K562 (cell line): Measurements from ENCODE around the gene MRPS31. TPM values are rescaled to one million over a fixed set of nuclear protein-coding genes. Genes with fewer than 3 reads are reported as not detected.

Source experiments
- ATAC-seq: fragments of 200-7000 bp; cut with Tn5 transposase; 3 replicates; pipeline ENCODE4 v1.9.1; 2020; ENCODE audit warnings: moderate library complexity
- BruUV-seq: library from RNA; stranded (reverse); fragments of 400-500 nt; replicated peaks from 2 replicates; lab custom pipeline; 2021; lab: Mats Ljungman, UMichigan
- CTCF ChIA-PET: fragments of 300-600 bp; formaldehyde crosslinking; extraction: SDS; loops from one replicate; lab custom pipeline; 2021; ENCODE audit warnings: low intra/inter-chr PET ratio; lab: Yijun Ruan, JAX
- POLR2A ChIA-PET: fragments of 300-600, 350-650 bp; sonication (Branson Sonifier 250); formaldehyde crosslinking; extraction: SDS; loops from one replicate; lab custom pipeline; 2021; ENCODE audit warnings: antibody characterized with exemption, inconsistent platforms; lab: Yijun Ruan, JAX
- DNase-seq, 4 experiments: peaks; one replicate each; pipeline versions ENCODE4 v3.0.0 to v3.0.0-alpha.2; 2011 to 2018; ENCODE audit warnings: low spot score in 3 of 4, mixed read lengths in 3 of 4; ENCODE audit errors: extremely low read depth in 1 of 4
- FAIRE-seq: peaks from 2 replicates; lab custom pipeline; 2011; peaks lifted over from hg19 to GRCh38; lab: Jason Lieb, UNC
- H2AFZ ChIP-seq: 2 replicates; pipeline ENCODE4 v1.6.0; 2011; ENCODE audit warnings: low read depth, low read length, control low read depth, inconsistent platforms
- H3K27ac ChIP-seq: fragments of 200-600 bp; 3 replicates; pipeline ENCODE4 v1.8.0; 2011; ENCODE audit warnings: low read depth, mild to moderate bottlenecking, control low read depth, inconsistent platforms, low read length, moderate library complexity, mixed read lengths; ENCODE audit errors: extremely low read depth
- H3K27me3 ChIP-seq, 2 experiments: fragments of 300-600 bp in 1 of 2; 2 replicates in 1 of 2; 3 replicates in 1 of 2; pipeline versions ENCODE4 v1.6.0 to v1.8.0; 2011; ENCODE audit warnings: inconsistent platforms in 2 of 2, low read length in 2 of 2, mild to moderate bottlenecking in 1 of 2, mixed read lengths in 1 of 2, moderate library complexity in 1 of 2; ENCODE audit not compliant: control insufficient read depth in 2 of 2, insufficient read depth in 2 of 2
- H3K36me3 ChIP-seq: fragments of 300-600 bp; 3 replicates; pipeline ENCODE4 v1.8.0; 2011; ENCODE audit warnings: mild to moderate bottlenecking, low read length, inconsistent platforms; ENCODE audit not compliant: control insufficient read depth, insufficient read depth
- H3K4me1 ChIP-seq, 2 experiments: fragments of 200-600 bp in 1 of 2; replicated peaks in 1 of 2; 2 replicates in 1 of 2; 3 replicates in 1 of 2; pipeline versions ENCODE4 v1.5.1 to v1.8.0; 2011; ENCODE audit warnings: inconsistent platforms in 2 of 2, low read length in 2 of 2, mild to moderate bottlenecking in 1 of 2, mixed read lengths in 1 of 2, moderate library complexity in 1 of 2; ENCODE audit not compliant: control insufficient read depth in 2 of 2, insufficient read depth in 2 of 2
- H3K4me2 ChIP-seq: 2 replicates; pipeline ENCODE4 v1.6.1; 2011; ENCODE audit warnings: low read length, control low read depth, inconsistent platforms, mixed read lengths; ENCODE audit not compliant: insufficient read depth
- H3K4me3 ChIP-seq: fragments of 200-600 bp; sonication (generic), shearing (Covaris generic); 2 replicates; pipeline ENCODE4 v1.5.1; 2016; ENCODE audit warnings: control low read depth, inconsistent platforms
- H3K79me2 ChIP-seq: fragments of 200-600 bp; 3 replicates; pipeline ENCODE4 v1.8.0; 2011; ENCODE audit warnings: low read length, inconsistent platforms; ENCODE audit not compliant: control insufficient read depth, insufficient read depth
- H3K9ac ChIP-seq, 2 experiments: 2 replicates each; pipeline versions ENCODE4 v1.6.0 to v1.6.1; 2011; ENCODE audit warnings: low read depth in 2 of 2, low read length in 2 of 2, control low read depth in 1 of 2, inconsistent platforms in 1 of 2, mild to moderate bottlenecking in 1 of 2, mixed read lengths in 1 of 2; ENCODE audit not compliant: insufficient read depth in 1 of 2
- H3K9me1 ChIP-seq: one replicate; pipeline ENCODE4 v1.6.0; 2011; ENCODE audit warnings: inconsistent platforms, mild to moderate bottlenecking, low read length, moderate library complexity; ENCODE audit not compliant: control insufficient read depth, insufficient read depth
- H3K9me3 ChIP-seq: replicated peaks from 2 replicates; pipeline ENCODE4 v1.5.1; 2011; ENCODE audit warnings: low read depth, low read length, inconsistent platforms; ENCODE audit not compliant: control insufficient read depth, insufficient read depth
- H4K20me1 ChIP-seq: replicated peaks from 2 replicates; pipeline ENCODE4 v1.6.1; 2011; ENCODE audit warnings: low read length, inconsistent platforms, mixed read lengths; ENCODE audit not compliant: control insufficient read depth, insufficient read depth
- ATF1 ChIP-seq, 2 experiments: fragments of 450-650 bp in 1 of 2; IDR thresholded peaks; 2 replicates each; pipeline ENCODE4 v1.6.1; 2016; ENCODE audit warnings: missing compliant biosample characterization in 1 of 2, missing genetic modification characterization in 1 of 2
- CTCFL ChIP-seq: IDR thresholded peaks from 2 replicates; pipeline ENCODE4 v1.6.1; 2011; ENCODE audit warnings: borderline replicate concordance, low read depth, mild to moderate bottlenecking, moderate library complexity, low read length; ENCODE audit not compliant: insufficient read depth, poor library complexity, severe bottlenecking
- FOS ChIP-seq: IDR thresholded peaks from 3 replicates; pipeline ENCODE4 v1.6.1; 2011; ENCODE audit not compliant: insufficient read length; ENCODE audit errors: extremely low read depth
- FOSL1 ChIP-seq: fragments of 200-800 bp; sonication (Bioruptor generic); conservative IDR thresholded peaks from 2 replicates; pipeline ENCODE4 v1.6.1; 2016; ENCODE audit warnings: missing genetic modification characterization, missing compliant biosample characterization
- NCOA1 ChIP-seq: fragments of 450-650 bp; IDR thresholded peaks from 2 replicates; pipeline ENCODE4 v1.6.1; 2016; ENCODE audit warnings: low read depth
- ZNF12 ChIP-seq: sonication (generic); formaldehyde crosslinking; IDR thresholded peaks from 2 replicates; pipeline ENCODE4 v1.4.0; 2020; ENCODE audit warnings: mild to moderate bottlenecking, missing genetic modification reagents
- ZNF280A ChIP-seq: fragments of 450-650 bp; IDR thresholded peaks from 2 replicates; pipeline ENCODE4 v1.6.1; 2018; ENCODE audit warnings: mild to moderate bottlenecking, low read depth; ENCODE audit not compliant: partially characterized antibody
- ZNF77 ChIP-seq: fragments of 250-450 bp; sonication (Bioruptor Pico); IDR thresholded peaks from 2 replicates; pipeline ENCODE4 v1.5.0; 2020
- ZNF79 ChIP-seq: fragments of 250-450 bp; sonication (Bioruptor Pico); IDR thresholded peaks from 2 replicates; pipeline ENCODE4 v1.4.0; 2020; ENCODE audit warnings: low read depth, mild to moderate bottlenecking, moderate library complexity
- ZSCAN32 ChIP-seq: fragments of 450-650 bp; formaldehyde crosslinking; IDR thresholded peaks from 2 replicates; pipeline ENCODE4 v1.4.0; 2020; ENCODE audit warnings: mild to moderate bottlenecking, moderate library complexity
- WGBS: fragments of 100-300 bp; shearing (Covaris generic); methylation state at CpG from one replicate; pipeline ENCODE4 v1.1.6; 2016; ENCODE audit warnings: low coverage, mixed read lengths; ENCODE audit not compliant: insufficient coverage; ENCODE audit errors: missing lambda C conversion rate; 5-methylcytosine and 5-hydroxymethylcytosine counted together
- in situ Hi-C: fragments of 300-500 bp; cut with MboI; formaldehyde crosslinking; loops from 4 replicates; pipeline ENCODE4 v1.15.0; 2018; ENCODE audit warnings: inconsistent platforms, mixed read lengths
- intact Hi-C: fragments of 100-400 bp; cut with micrococcal nuclease; formaldehyde crosslinking; loops from 2 replicates; pipeline ENCODE4 v1.14.2; 2022
- polyA plus RNA-seq, 8 experiments: library from polyadenylated mRNA; depleted of rRNA in 4 of 8; stranded (reverse) in 5 of 8; unstranded in 3 of 8; fragments of >200 nt; fragmentation: Nextera tagmentation in 2 of 8; fragmentation: Illumina TruSeq in 1 of 8; extraction: Ambion mirVana in 2 of 8; extraction: Trizol in 1 of 8; gene quantifications; 2 replicates each; pipeline versions ENCODE4 v1.2.1 to v1.2.3, GENCODE V29; 2011 to 2014; ENCODE audit warnings: inconsistent platforms in 1 of 8, missing spikeins in 1 of 8
- total RNA-seq, 7 experiments: library from RNA; depleted of rRNA in 6 of 7; stranded (reverse); fragments of >200 nt in 6 of 7; fragmentation: Illumina TruSeq in 2 of 7; extraction: Trizol in 2 of 7; gene quantifications; 2 replicates each; pipeline versions ENCODE4 v1.2.1 to v1.2.3, GENCODE V29; 2011 to 2021; ENCODE audit warnings: low replicate concordance in 1 of 7

Gene MRPS31
- total and polyA plus RNA-seq, 9 of the 15 experiments (the other 6 are each of a cell fraction or from before 2014, with no cell fraction given), result 20.3 to 57.8 (median 37.1) TPM

- Histone ChIP-seq H3K36me3 (no peaks in the 10 kb centered on the region), H3K27ac (no peak overlapping the region), H4K20me1 (no peaks in the 10 kb centered on the region), H3K4me3 (no peak overlapping the region), H3K79me2 (peaks cover 14% of the 10 kb centered on the region), H3K9ac (no peak overlapping the region), H3K4me2 (no peak overlapping the region), H3K4me1 (peaks cover 6% of the 10 kb centered on the region in 2 experiments; a peak in 4 of 5 replicates), H2AFZ (0 out of 2 replicates have a peak overlapping the region, but pooled peaks have one; percentile 40), H3K9me1 (no peaks in the 10 kb centered on the region), H3K9me3 (no peaks in the 10 kb centered on the region), H3K27me3 (no peaks in the 10 kb centered on the region)
- 31% methylated on average over 5 of the region's 6 CpGs for WGBS
- ATAC-seq (no peak), DNase-seq (no peak), FAIRE-seq (no peak)
- ChIA-PET CTCF (no interaction called here), POLR2A (no interaction called here)
- in situ Hi-C loops, result loop anchor here (25.0 kb wide), 1 partner anchor 288 kb away; the partner anchor contains the start of gene WBP4
- intact Hi-C loops, result loop anchor here (5.0 kb wide), 2 partner anchors 77 to 107 kb away; partner anchors contain the start of gene FOXO1
- TF ChIP-seq ZNF77 (CRISPR knock-in tag), result no peak
- TF ChIP-seq ZNF280A, result no peak
- TF ChIP-seq ATF1 (CRISPR knock-in tag; IDR thresholded peaks at IDR 0.05), result no peak
- TF ChIP-seq ATF1 (tag; IDR thresholded peaks at IDR 0.05), result no peak
- no peak for TF ChIP-seq FOSL1
- TF ChIP-seq NCOA1, result no peak
- TF ChIP-seq CTCFL, result no peak
- TF ChIP-seq ZSCAN32 (CRISPR knock-in tag), result no peak
- no peak for TF ChIP-seq ZNF12 (CRISPR knock-in tag)
- TF ChIP-seq ZNF79 (CRISPR knock-in tag), result no peak
- TF ChIP-seq FOS, result no peak
- no TSS peak for BruUV-seq
These were observed 3.7 kb upstream of the MRPS31 start for GRCh38 chr13:40774672-40775071.
